CD4-positive, alpha-beta T cell treated with Interferon gamma for 1 hour (primary cell): ENCODE measurements around the gene SPO11.

Experiments used
- DNase-seq: peaks from one replicate; pipeline ENCODE4 v3.0.0-alpha.2; 2020

The SPO11 gene

DNA sequence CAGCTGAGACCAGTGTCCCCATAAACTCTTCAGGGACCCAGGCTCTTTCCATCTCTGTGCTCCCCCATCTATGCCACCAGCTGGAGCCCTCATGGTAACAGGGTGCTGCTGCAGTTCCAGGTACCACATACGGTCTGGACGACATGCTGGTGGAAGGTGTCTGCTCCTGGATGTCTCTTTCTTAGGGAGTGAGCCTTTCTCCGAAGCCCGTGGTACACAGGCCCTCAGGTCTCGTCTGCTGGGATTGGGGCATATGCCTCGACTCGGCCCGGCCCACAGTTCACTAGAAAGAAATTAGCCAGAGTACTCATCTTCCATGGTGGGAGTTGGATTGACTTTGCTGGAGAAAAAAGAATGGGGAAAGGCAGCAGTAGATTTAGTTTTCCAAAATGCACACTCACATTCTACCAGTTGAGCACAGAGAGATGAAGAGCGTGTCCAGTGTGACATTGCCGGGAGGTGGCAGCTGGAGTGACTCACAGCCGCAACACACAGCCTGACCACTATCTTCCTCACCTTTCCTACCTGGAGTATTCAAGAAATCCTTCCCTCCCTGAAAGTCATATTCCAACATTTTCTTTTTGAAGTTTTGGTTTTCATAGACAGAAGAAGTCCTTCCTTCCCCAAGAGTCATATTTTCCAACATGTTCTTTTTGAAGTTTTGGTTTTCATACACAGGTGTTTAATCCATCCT, 18.6 kb upstream of the SPO11 start:
- no peak for DNase-seq

DNA sequence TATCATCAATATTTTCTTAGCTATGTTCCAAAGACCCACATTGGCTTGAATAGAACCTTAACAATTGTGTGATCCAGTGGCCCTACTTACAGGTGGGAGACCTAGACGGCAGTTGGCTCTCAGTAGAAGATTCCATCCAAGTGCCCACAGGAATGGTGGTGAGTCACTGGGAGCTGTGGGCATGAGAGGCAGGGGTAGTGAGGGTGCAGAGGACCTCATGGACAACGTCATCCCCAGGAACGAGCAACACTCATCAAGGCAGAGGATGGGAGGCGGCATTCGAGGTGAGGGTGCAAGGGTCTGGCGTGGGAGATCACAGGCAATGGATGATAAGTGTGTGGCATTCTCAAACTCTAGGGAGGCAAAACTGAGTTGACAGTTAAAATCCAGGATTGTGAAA, 17.5 kb upstream of the SPO11 start:
- no peak for DNase-seq

DNA sequence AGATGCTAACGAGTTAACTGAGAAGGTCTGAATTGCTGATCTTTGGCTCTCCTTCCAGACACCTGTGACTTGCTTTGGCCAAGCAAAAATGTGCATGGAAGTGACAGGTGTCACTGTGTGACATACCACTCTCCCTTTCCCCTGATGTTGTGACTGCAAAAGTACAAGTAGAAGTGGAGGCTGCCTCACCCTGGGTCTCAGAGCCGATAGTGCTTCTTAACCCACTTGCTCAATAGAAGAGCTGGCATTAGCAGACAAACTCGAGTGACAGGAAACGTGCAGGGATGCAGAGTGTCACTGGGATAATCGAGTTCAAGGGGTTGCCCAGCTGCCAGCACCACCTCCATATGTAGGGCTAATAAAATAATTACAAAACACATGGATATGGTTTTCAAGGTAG, 16.4 kb upstream of the SPO11 start:
- no peak for DNase-seq

DNA sequence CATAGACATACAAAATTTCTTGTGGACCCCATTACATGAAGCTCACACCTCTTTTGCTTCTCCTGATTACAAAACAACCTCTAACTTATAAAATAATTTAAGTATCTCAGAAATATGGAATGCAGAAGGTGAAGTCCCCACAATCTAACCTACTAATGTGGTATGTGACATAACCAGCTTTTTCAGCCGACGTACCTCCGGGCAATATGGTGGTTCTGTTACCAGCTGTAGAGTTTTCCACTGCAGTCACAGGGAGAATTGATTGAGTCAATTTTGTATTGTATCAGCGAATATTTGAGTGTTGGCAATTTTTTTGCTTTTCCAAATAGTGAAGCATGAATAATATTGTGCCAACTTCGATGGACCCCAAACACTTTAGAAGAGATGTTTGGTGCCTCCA, 15.7 kb upstream of the SPO11 start:
- no peak for DNase-seq

DNA sequence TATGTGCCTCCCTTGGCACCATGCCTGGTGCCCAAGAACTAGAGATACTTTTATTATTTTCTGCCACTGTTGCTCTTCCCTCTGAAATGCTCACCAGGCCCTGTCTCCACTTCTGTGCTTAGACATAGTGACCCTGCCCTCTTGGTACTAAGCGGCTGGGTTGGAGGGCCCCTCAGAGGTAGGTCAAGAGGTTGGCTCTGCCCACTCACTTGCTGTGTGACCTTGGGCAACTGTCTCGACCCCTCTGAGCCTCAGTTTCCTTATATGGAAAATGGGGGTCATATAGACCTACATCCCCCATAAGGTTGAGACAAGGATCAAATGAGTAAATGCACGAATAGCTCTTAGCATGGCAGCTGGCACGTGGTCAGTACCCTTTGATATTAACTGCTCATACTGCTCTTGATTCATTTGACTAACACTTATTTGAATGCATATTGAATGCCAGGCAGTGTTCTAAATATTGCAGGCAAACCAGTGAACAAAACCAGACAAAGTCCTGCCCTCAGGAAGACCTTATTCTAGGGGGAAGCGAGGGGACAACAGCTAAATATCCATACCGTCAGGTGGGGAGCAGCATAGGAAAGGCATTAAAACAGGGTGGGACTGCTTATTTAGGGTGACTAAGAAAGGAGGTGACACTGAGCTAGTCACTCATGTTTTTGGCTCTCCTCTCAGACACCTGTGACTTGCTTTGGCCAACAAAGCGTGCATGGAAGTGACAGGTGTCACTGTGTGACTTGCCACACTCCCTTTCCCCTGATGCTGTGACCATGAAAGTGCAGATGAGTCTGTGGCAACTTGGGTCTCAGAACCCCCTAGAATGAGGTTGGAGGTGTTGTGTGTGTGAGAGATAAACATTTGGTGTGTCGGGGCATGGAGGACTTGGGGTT, 14.3 kb upstream of the SPO11 start:
- no peak for DNase-seq

DNA sequence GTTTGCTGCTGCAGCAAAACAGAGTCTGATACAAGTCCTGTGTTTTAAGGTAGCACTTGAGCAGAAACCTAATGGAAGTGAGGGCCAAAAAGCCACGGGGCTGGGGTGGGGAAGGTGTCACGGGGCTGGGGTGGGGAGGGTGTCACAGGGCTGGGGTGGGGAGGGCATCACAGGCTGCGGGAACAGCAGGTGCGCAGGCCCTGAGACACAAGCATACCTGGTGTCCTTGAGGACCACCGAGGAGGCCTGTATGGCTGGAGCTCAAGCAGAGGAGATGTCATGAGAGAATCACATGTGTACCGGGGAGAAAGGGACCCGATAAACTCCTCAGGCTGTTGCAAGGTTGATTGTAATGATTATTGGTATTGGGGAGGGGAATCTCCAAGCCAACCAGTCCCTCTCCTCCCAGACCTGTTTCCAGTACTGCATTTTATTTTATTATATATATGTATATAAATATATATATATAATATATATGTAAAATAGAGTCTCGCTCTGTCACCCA, 13.6 kb upstream of the SPO11 start:
- DNase-seq = no peak

DNA sequence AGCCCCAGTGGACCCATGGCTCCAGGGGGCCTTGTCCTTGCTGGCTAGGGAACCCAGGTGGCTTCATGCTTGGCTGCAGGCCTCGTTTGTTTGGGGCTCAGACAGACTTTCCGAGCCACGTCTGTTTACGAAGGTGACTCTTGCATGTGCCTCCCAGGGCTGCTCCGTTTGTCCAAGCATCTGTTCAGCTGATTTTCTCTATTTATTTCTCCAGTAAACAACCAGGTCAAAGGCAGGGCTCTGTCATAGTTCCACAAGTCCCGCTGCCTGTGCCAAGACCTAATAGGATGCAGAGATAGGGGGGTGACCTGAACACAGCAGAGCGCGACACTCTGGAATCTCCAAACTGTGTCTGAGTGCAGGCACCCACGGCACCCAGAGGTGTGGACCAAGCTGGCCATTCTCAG, 12.8 kb upstream of the SPO11 start:
- no peak for DNase-seq

DNA sequence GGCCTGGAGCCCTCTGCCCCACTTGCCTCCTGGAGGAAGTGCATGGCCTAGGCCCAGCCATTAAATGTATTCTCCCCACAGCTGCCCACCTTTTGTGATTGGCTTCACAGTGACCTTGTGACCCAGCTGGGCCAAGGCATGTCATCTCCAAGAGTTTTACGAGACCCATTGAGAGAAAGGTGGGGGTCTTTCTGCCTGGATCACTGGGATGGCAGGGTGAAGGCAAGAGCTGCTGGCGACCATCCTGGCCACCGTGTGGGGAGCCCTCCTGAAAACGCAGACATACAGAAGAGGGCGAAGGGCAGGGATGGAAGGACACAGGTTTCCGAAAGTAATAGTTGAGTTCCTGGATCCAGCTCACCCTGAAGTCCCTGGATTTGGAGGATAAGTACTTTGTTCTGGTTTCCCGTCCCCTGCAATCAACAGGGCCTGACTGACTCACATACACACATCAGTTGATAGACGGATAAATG, 12.3 kb upstream of the SPO11 start:
- DNase-seq = no peak

DNA sequence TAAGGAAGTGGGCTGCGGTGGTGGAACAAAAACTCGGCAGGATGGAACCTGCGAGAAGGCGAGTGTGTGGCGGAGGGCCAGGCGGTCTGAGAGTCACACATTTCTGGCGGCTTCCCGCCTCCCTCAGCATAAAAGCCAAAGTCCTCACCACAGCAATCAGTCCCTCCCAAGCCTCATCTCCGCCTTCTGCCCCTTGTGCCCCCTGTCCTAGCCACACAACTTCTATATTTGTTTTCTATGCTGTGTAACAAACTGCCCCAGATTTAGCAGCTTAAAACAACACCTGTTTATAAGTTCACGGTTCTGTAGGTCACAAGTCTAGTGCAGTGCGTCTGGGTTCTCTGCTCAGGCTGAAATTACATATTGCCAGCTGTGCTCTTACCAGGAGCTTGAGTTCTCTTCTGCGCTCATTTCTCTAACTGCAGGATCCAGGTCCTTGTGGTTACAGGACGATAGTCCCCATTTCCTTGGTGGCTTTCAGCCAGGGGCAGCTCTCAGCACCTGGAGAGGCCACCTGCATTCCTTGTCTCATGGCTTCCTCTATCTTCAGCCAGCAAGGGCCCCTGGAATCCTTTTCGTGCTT, 11.7 kb upstream of the SPO11 start:
- DNase-seq = no peak

DNA sequence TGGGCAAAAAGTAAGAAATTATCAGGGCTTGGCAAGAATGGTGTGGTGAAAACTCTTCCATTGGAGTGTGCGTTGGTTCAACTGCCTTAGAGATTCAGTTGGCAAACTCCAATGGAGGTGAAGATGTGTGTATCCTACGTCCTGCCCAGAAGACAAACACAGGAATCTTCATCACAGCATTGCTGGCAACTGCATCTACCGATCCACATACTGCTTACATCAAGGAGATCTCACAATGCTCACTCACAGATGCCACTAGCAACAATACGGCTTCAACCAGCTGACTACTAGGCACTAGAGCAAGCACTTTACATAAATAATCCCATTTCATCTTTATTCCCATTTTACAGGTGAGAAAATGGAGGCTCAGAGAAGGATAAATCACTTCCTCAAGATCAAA, 10.0 kb upstream of the SPO11 start:
- no peak for DNase-seq

DNA sequence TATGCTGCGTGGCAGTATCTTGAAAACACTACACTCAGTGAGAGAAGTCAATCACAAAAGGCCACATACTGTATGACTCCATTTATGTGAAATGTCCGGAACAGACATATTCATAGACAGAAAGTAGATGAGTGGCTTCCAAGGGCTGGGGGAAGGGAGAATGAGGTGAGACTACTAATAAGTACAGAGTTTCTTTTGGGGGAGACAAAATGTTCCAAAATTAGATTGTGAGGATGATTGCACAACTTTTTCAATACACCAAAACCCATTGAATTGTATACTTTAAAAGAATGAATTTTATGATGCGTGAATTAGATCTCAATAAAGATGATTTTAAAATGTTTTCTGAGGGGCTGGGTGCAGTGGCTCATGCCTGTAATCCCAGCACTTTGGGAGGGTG, 9.2 kb upstream of the SPO11 start:
- no peak for DNase-seq

DNA sequence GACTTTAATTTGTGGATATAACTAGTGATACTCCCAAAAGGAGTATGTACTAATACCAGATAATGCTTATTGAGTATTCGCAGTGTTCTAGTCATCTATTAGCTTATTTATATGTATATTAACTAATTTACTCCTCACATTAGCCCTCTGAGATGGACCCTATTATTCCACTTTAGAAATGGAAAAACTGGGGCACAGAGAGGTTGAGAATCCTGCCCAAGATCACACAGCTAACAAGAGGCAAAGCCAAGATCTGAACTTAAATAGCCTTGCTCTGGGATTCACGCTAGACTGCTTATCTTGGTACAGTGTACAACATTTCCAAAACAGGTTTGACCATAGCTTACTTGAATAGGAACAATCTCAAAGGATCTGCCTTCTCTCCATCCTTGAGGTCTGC, 8.5 kb upstream of the SPO11 start:
- no peak for DNase-seq

DNA sequence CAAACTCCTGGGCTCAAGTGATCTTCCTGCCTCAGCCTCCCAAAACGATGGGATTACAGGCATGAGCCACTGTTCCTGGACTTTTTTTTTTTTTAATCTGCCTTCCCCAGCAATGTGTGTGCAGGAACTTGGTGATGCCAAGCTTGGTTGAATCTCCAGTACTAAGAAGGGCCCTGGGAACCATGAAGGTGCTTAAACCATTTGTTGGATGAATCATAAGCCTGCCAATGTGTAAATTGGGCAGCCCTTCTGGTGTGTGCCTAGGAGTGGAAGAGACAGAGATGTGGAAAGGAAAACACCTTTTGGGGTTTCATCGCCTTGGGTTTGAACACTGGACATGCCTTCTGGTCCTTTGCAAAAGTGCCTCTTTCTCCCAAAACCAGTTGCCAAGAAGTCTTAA, 7.1 kb upstream of the SPO11 start:
- no peak for DNase-seq

DNA sequence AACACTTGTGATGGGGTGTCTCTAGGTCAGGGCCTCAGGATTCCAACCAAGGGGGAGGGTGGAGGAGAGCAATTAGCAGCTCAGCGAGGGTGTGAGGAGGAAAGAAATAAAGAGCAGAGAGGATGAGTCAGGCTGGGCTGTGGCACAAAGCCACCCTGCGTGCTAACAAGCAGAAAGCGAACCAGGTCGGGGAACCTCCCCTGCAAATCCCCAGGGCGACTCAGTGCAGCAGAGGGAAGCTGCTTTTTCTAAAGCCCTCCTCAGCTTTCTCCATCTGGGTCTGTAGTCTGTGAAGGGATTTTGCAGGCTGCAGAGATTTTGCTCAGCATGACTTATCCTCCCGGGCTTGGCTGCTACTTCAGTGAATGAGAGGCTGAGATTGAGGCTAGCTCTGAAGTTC, 6.6 kb upstream of the SPO11 start:
- DNase-seq = no peak

DNA sequence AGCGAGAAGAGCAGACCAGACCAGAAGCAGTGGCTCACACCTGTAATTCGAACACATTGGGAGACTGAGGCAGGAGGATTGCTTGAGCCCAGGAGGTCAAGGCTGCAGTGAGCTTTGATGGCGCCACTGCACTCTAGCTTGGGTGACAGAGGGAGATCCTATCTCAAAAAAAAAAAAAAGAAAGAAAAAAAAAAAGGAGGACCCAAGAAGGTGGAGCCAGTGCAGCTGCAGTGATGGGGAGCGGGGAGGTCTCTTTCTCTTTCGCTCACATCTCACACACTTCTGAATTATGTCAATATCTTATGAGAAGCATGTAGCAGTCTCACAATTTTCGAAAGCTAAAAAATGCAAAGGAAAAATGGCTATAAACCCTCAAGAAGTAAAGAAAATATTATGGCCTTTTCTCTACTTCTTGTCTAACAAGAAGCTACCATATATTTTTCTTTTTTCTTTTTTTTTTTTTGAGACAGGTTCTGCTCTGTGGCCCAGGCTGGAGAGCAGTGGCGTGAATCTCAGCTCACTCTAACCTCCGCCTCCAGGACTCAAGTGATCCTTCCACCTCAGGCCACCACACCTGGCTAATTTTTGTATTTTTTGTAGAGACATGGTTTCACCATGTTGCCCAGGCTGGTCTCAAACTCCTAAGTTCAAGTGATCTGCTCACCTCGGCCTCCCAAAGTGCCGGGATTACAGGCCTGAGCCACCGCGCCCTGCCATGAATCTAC, 3.8 kb upstream of the SPO11 start:
- DNase-seq = no peak

DNA sequence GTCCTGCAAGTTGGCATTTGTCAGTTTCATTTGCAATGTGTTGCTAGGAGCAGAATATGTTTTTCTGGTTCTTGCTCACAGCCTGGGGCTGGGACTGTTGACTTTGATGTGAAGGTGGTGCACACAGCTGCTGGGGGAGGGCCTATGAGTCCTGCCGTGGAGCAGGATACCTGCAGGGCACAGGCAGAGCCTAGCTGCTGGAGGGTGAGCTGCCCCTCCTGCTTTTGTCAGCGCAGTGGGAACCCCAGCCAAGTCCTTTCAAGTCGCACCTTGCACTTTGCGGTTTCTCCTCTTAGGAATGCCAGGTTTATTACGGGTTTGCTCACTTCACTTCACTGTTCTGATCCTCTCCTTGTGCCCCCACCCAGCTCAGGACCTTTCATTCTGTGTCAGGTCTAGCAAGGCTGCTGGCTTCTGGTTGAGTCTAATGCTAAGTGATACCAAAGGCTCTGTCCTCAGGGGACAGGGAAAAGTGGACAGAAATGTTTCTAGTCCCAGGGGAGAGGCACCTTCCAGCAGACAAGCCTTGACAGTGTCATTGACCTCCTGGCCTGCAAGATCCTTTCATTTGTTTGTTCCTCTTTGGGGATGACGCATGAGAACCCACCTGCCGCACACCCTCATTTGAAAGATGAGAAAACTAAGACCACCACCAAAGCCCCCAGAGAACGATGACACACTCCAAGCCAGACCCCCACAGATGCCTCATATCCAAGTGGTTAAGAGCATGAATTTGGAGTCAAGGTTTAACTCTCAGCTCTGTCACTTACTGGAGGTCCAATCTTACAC, 2.7 kb upstream of the SPO11 start:
- DNase-seq = no peak

DNA sequence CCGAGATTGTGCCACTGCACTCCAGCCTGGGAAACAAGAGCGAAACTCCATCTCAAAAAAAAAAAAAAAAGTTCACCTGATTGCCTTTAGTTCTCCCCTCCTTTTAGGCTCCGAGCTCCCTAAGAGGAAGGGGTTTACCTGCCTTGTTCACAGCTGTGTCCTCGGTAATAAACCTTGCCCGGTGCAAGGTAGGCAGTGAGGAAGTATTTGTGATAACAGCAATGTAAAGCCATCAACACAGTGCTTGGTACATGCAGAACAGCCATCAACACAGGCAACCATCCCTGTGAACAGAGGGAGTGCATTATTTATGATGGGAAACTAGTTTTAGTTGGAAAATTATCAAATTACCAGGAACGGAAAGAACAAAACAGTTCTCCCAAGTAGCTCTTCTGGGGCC, 1.8 kb upstream of the SPO11 start:
- DNase-seq = no peak

DNA sequence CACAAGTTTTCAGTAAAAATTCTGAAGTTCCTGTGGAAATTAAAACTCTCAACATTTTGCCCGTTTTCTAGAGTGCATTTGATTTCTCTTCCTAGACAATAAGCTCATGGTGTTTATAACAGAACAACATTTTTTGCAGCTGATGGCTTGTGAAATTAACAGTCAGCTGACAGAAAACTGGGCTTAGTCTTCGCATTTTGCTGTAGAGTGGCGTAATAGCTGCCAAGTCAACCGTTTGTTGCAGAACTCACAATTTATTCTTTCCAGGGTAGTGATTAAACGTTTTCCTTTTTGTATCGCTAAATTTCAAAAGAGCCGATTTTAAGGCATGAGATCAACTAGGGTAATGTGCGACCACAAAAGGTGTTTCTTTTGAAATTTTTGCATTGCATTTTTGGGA, 1.4 kb downstream of the SPO11 start:
- DNase-seq = no peak

DNA sequence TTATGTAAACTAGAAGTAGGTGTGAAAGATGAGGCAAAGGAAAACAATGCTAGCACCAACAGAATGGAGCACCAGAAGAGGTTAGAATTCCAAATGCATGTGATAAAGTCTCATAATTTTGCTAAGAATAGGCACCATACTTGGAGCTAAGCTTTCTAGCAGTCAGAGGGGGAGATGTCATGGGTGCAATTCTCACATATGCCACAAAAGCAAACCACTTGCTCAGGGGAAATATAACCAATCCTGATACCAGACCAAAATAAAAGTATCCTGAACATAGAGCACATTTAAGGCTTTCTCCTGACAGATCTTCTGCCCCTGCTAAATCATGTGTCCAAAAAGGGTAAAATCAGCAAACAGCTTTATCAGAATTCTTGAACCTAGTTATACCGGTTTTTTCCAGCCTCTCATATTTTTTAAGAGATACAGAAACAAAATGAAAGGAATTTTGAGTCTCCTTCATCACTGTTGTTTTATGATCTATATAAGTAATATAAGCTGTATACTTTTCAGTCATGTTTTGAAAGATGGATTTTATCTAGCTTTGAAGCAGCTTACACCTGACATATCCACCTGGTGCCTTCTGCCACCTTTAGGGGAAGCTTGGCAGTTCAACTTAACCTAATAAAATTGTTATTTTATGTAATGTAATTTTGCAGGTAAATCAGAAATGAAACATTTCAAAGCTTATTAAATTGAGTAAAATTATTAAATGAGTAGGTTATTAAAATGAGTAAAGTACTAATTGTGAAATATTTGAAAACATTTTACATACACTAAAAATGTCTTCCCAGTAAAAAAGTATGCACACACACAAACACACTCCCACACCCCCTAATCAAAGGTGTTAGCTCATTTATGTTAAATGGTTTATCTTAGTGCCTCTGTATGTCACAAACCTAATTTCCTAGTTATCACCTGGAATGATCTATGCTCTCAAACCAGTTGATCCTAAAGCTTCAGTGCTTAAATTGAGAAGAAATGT, 2.8 kb downstream of the SPO11 start:
- DNase-seq = no peak

DNA sequence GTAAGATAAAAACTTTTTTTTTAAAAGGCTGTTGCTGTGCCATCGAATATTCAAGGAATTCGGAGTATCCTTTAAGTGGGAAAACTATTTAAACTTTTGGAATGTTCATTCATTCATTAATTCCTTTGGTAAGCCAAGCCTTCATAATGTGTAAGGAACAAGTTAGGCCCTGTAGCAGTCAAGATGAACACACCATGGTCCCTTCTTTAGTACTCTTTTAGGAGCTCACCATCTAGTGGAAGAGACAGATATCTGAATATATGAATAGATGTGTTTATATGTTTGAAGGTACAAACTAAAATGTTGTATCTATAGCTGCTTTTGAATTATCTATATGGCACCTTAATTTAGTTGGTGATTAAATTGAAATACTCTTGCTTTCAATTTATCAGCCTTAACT, 5.8 kb downstream of the SPO11 start:
- no peak for DNase-seq

DNA sequence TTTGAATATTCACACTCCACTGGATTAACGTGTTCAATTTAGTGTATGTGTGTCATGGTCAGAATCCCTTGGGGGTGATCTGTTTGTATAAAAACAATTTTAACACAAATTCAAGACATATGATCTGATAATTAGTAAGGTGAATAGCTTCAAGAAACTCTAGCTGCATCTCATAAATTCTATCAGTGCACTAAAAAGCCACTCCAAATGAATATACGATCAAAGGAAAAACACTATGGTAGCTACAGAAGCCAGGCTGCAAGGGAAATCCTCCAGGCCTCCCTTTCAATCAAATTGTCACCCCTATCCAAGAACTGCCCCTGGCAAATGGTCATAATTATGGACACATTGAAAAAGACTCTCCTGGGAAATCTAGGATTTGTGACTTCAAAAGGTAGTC, 12.1 kb downstream of the SPO11 start:
- no peak for DNase-seq
